Measurements from ENCODE around the gene TRIM7. TPM values are rescaled to one million over a fixed set of nuclear protein-coding genes. Genes with fewer than 3 reads are reported as not detected.

TRIM7 gene
- total and polyA plus RNA-seq, 9 of the 15 experiments (the other 6 are each of a cell fraction or from before 2014, with no cell fraction given): 2.6 to 14.9 (median 8.9) TPM

GRCh38 chr5:181190711-181191525 lies 14.1 kb downstream of the TRIM7 start:
- ATAC-seq: peak; percentile 30
- no TSS peak for BruUV-seq (replicated peaks)
- peak overlapping the region; percentile 93 to 96 for H3K9ac ChIP-seq (ENCODE audit: insufficient read depth in 1 of 2, low read depth in 2 of 2, low read length in 2 of 2)
- DNase-seq (ENCODE audit: extremely low read depth in 1 of 4, low spot score in 3 of 4): peak in 1 of 4 experiments; percentile 75
- peak overlapping the region; percentile 87 for H2AFZ ChIP-seq (ENCODE audit: low read depth, low read length)
- FAIRE-seq: no peak
- H3K27me3 ChIP-seq (ENCODE audit: control insufficient read depth in 2 of 2, insufficient read depth in 2 of 2, low read length in 2 of 2): no peaks in the 10 kb centered on the region
- peaks cover 32 to 69% of the 10 kb centered on the region in 2 experiments; a peak in 4 of 5 replicates for H3K4me1 ChIP-seq (replicated peaks in 1 of 2; ENCODE audit: control insufficient read depth in 2 of 2, insufficient read depth in 2 of 2, low read length in 2 of 2)
- peak overlapping the region; percentile 99 for H3K4me2 ChIP-seq (ENCODE audit: insufficient read depth, low read length)
- no peaks in the 10 kb centered on the region; the same call in 2 of the 3 replicates for H3K36me3 ChIP-seq (ENCODE audit: control insufficient read depth, insufficient read depth, low read length)
- H3K27ac ChIP-seq (ENCODE audit: extremely low read depth, low read depth, low read length): peak overlapping the region; percentile 91
- H3K9me1 ChIP-seq (ENCODE audit: control insufficient read depth, insufficient read depth, low read length): no peaks in the 10 kb centered on the region
- H3K4me3 ChIP-seq: peak overlapping the region; percentile 67
- no peaks in the 10 kb centered on the region for H3K9me3 ChIP-seq (replicated peaks; ENCODE audit: control insufficient read depth, insufficient read depth, low read depth, low read length)
- 0 out of 2 replicates have a peak, but pooled peaks cover 3% of the 10 kb centered on the region for H4K20me1 ChIP-seq (replicated peaks; ENCODE audit: control insufficient read depth, insufficient read depth, low read length)
- POLR2A ChIA-PET: interaction anchor here (0.5 to 6.7 kb wide), 12 partner anchors 12 to 70 kb away, joined by 3 to 69 read pairs (median 4); partner anchors contain the start of genes TRIM52 and TRIM7
- in situ Hi-C loops (cut with MboI) (no loop called here), intact Hi-C loops (cut with micrococcal nuclease) (loop anchor here (1.0 kb wide), 2 partner anchors 16 to 32 kb away; partner anchors contain the start of gene TRIM41)
- under 1% methylated on average over 64 of the region's 66 CpGs for WGBS (ENCODE audit: insufficient coverage, low coverage, missing lambda C conversion rate)
- CTCF ChIA-PET (ENCODE audit: low intra/inter-chr PET ratio): no interaction called here
- peaks cover 13% of the 10 kb centered on the region for H3K79me2 ChIP-seq (ENCODE audit: control insufficient read depth, insufficient read depth, low read length)
- TF ChIP-seq TOE1 (IDR thresholded peaks at IDR 0.05; ENCODE audit: borderline replicate concordance) (peak; percentile 33; the same call in 1 of the 2 replicates), TOE1 (CRISPR knock-in tag; IDR thresholded peaks at IDR 0.05; ENCODE audit: borderline replicate concordance, low read depth) (no peak), ZNF165 (CRISPR knock-in tag; IDR thresholded peaks at IDR 0.05; ENCODE audit: borderline replicate concordance) (no peak), CREBBP (IDR thresholded peaks at IDR 0.05; ENCODE audit: low read depth, low read length) (no peak), BMI1 (IDR thresholded peaks at IDR 0.05; ENCODE audit: low read length) (no peak), CREB3L1 (IDR thresholded peaks at IDR 0.05; ENCODE audit: borderline replicate concordance, low read depth) (no peak), JUNB (CRISPR knock-in tag; conservative IDR thresholded peaks at IDR 0.05) (no peak), ZNF282 (CRISPR knock-in tag; IDR thresholded peaks at IDR 0.05) (no peak), ZBTB17 (CRISPR knock-in tag; IDR thresholded peaks at IDR 0.05) (no peak), MLLT1 (IDR thresholded peaks at IDR 0.05) (peak in 1 of 2 experiments; percentile 70; a peak in 1 of 4 replicates), ETS2 (tag; IDR thresholded peaks at IDR 0.05; ENCODE audit: borderline replicate concordance, poor library complexity, severe bottlenecking) (no peak), RBM22 (IDR thresholded peaks at IDR 0.05; ENCODE audit: low read depth, low read length, poor library complexity, severe bottlenecking) (no peak), FUS (optimal IDR thresholded peaks at IDR 0.05; ENCODE audit: low read depth, low read length) (no peak), SNAPC5 (CRISPR knock-in tag; IDR thresholded peaks at IDR 0.05) (no peak), ZNF766 (CRISPR knock-in tag; conservative IDR thresholded peaks at IDR 0.05) (no peak), SMC3 (conservative IDR thresholded peaks at IDR 0.05; ENCODE audit: insufficient read depth, low read depth, low read length) (0 out of 2 replicates have a peak, but pooled peaks have one; percentile 2), SMARCE1 (IDR thresholded peaks at IDR 0.05) (0 out of 2 replicates have a peak, but pooled peaks have one; percentile 59), ZSCAN29 (IDR thresholded peaks at IDR 0.05) (no peak), ZFPM2 (CRISPR knock-in tag; IDR thresholded peaks at IDR 0.05) (no peak), POLR3G (IDR thresholded peaks at IDR 0.05; ENCODE audit: extremely low read depth, insufficient read length, insufficient replicate concordance) (no peak)
